HuH-7.5 (cell line): ENCODE measurements around the gene TXNDC17.
"Not testable (repeated sequence)": the region's sequence is repeated elsewhere in the genome, so short reads cannot be mapped to it uniquely, and the experiment has no call there.

Source experiments
- DNase-seq: peaks from one replicate; pipeline ENCODE4 v3.0.0; 2011; ENCODE audit warnings: low spot score

TXNDC17 gene

GRCh38 chr17:6660805-6661463 is 20.1 kb downstream of the TXNDC17 start:
- no peak for DNase-seq

- no peak for DNase-seq
Measured at GRCh38 chr17:6661464-6661848, 20.6 kb downstream of the TXNDC17 start.

- DNase-seq, result not testable (repeated sequence)
Measured at GRCh38 chr17:6663200-6663599, 22.3 kb downstream of the TXNDC17 start.

DNA sequence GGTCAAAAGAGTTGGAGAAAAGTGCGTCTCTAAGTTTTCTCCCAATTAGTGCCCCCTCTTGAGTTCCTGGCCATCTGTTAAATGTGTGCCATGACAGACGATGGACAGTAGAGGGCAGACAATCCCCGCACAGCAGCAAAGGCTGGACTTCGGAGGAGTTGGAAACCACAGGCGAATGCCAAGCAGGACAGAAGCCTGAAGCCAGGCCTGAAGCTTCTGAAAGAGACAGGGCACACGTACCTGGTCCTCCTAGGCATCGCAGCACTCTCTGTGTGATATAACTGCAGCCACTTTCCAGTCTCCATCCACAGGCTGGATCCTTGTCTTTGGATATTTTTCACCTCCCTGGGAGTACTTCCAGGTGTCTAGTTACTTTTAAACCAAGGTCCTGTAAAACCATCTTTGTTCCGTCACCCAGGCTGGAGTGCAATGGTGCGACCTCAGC is 25.2 kb downstream of the TXNDC17 start:
- DNase-seq, result peak; percentile 71

GRCh38 chr17:6666557-6666956 is 25.7 kb downstream of the TXNDC17 start:
- DNase-seq, result no peak

DNA sequence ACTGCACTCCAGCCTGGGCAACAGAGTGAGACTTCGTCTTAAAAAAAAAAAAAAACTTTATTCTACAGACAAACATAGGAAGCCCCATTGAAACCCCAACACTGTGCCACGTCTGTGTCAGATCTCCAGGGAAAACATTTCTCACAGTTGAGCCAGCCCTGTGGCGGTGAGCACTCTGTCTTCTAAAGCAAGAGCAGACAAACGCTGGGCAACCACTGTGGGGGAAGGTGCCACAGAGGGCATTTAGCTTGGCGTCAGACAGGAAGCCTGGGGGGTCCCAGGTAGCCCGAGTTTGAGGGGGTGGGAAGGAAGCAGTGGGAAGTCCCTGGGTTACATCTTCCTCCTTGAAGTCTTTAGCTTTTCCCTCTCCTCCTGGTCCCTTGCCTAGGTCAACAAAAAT is 26.7 kb downstream of the TXNDC17 start:
- DNase-seq, result no peak

DNA sequence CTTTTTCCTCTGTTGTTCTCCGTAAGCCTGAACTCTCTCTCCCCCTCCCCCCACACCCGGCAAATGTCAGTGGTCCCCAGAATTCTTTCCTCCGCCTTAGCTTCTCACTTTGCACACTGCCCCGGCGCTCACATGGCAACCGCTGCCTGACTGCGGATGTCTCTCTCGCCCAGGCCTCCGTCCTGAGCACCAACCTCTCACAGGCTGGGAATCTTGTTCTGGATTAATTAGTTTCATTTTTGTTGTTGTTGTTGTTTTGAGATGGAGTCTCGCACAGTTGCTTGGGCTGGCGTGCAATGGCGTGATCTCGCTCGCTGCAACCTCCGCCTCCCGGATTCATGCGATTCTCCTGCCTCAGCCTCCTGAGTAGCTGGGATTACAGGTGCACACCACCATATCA is 27.4 kb downstream of the TXNDC17 start:
- no peak for DNase-seq

DNA sequence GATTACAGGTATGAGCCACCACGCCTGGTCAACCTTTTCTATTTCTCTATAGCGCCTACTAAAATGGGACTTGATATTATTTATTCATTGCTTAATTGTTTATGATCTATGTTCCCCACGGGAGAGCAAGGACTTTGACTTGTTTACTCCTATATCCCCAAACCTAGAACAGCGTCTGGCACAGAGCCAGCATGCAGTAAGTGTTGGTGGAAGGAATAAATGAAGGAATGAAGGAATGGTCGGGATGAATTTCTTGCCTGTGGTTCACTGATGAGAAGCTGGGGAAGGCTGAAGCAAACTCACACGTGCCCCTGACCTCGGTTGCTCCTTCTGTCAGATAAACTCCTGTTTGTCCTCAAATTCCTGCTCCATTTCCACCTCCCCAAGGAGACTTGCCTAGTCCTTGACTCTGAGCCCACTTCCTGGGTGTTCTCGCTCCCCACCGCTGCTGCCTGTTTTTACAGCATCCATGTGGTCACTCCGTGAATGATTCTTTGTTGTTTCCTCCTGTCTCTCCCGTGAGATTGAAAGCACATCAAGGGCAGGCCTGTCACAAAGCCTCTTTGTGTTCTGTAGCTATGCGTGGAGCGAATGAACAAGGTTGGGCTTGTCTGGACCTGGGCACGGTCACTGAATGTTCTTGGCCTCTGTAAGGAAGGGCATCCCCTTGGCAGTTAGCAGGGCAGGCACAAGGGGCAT is 28.0 kb downstream of the TXNDC17 start:
- no peak for DNase-seq

DNA sequence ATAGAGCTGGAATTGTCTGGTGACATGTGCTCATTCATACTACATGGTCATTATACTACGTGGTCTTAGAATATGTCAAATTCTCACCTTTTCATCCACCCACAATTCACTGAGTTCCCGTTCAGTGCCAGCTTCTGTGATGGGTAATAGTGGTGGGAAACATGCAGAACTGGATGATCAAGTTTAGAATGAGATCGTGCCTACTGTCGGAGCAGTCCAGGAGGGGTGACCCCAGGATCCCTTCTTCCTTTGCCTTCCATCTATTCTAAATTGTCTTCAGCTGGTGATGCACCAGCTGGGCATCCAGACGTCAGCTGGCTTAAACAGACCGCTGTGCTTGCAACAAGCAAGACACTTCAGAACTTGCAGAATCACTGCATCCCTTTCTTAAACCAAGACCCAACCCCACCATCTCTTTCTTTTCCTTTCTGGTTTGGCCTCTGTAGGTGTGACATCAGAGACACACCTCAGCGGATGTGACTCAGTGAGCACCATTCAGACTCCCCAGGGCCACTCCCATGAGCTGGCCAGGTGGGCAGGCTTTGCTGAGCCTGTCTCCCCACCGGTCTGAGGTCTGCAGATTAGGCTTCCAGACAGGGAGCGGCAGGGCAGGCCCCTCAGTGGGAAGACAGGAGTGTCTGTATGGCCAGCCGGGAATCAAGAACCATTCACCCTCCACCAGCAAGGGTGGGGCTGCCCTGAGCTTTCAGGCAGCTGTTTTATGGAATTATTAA is 28.8 kb downstream of the TXNDC17 start:
- no peak for DNase-seq

GRCh38 chr17:6670571-6670970 is 29.7 kb downstream of the TXNDC17 start:
- DNase-seq, result no peak

DNA sequence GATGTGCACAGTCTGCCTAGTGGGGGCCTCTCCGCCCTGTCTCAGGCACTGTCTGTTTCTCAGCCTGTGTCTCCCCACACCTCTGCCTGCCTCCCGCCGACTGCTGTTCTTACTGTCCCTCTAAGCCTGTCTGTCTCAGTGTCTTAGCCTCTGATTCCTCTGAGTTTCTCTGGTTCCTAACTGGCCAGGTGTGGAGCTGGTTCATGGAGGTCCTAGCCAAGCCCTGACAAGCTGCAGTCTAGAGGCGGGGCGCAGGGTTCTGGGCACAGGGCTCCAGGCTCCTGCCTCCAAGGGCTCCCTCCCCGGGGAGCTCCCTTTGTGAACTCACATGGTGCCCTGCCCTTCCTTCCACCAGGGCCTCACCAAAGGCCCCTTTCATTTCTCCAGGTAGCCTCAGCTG is 30.1 kb downstream of the TXNDC17 start:
- DNase-seq, result no peak

- no peak for DNase-seq
Measured at GRCh38 chr17:6671431-6671830, 30.6 kb downstream of the TXNDC17 start.

GRCh38 chr17:6674586-6674985 is 33.7 kb downstream of the TXNDC17 start:
- DNase-seq, result no peak

DNA sequence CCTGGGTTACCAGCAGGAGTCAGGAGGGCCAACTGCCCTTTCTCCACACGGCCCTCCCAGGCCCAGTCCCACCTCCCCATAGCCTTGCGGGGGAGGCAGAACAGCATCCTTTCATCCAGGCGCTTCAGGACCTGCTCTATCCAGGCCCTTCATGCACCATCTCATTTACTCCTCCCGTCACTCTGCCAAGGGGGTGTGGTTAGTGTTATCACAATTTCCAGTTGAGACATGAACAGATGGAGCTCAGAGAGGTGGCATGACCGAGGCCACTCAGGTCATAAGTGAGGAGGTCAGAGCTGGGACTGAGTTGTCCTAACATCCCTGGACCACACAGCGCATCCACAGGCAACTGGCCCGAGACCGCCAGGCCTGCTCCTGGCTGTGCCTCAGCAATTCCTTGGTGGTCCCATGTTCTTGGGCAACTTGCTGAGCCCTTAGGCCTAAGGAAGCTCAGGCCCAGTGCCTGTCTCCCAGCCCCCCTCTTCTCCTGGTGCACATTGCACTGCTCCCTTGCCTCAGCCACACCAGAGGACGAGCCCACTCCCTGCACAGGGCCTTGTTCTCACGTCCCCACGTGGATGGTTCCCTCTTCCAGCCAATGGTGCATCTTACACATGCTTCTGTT is 34.5 kb downstream of the TXNDC17 start:
- DNase-seq, result no peak

GRCh38 chr17:6676802-6677157 is 35.9 kb downstream of the TXNDC17 start:
- no peak for DNase-seq

DNA sequence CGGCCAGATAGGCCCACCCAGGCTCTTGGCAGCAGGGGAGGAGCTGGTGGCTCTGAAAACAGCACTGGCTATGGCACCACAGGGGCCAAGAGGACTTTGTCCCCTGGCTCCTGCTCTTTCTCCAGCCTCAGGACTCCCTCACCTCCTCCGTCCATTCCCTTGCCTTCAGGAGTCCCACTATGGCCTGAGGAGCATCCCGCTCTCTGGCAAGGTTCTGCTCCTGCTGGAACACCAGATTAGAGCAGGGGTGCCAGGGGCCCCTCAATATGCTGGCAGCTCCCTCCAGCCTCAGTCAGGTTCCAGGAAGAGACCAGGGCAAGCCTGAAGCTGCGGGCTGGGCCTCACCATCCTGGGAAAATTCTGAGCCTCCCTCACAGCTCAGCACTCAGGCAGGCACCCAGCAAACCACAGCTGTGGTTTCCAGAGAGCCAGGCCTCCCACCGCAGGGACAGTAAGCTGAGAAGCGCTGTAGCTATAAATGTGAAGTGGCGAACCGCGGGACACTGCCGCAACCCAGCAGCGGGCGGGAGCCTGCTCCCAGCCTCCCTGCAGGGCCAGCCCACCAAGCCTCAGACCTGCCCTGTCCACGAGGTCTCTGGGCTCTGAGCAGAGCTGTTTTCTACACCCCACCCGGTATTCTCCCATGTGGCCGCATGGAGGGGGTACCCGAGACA is 36.4 kb downstream of the TXNDC17 start:
- DNase-seq, result no peak

DNA sequence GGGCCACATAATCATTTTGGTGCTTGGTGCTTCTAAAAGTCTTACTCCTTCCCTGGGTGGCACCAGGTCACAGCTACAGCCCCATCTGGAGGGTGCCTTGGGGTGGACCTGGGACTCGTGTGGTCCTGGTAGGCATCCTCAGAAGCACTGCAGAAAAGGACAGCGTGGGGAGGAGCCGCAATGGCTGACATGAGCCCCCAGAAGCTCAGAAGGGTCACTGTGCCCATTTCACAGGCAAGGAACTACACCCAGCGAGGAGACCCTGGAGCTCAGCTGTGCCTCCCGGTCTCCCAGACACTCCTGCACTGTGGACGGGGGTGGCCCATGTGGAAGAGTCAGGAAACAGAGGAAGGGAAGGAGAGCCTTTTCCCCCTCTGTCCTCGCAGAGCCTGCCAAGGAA is 37.1 kb downstream of the TXNDC17 start:
- DNase-seq, result no peak

GRCh38 chr17:6679241-6679640 is 38.4 kb downstream of the TXNDC17 start:
- no peak for DNase-seq

DNA sequence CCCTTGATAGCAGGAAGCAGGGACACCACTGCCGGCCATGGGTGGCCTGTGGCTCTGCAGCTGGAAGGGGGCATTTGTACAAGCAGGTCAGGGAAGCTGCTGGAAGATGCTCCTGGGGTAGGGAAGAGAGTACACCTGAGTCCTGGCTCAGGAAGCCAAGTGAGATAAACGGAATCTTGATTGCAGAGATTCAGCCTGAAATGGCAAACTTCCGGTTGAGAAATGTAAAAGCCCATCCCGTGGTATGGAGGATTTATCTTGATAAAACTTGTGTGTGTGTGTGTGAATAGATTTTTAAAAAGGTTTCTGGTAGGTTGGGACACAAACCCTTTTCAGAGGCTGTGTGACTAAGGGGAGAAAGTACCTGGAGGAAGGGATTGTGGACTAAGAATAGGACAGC is 40.3 kb downstream of the TXNDC17 start:
- no peak for DNase-seq

GRCh38 chr17:6681671-6682070 is 40.8 kb downstream of the TXNDC17 start:
- no peak for DNase-seq

GRCh38 chr17:6682339-6682738 is 41.5 kb downstream of the TXNDC17 start:
- DNase-seq, result no peak

- DNase-seq, result no peak
Measured at GRCh38 chr17:6683081-6683684, 42.3 kb downstream of the TXNDC17 start.
